CD4-positive, alpha-beta T cell treated with Interleukin-17A for 1 hour (primary cell): Measurements from ENCODE around the gene SSNA1.
A peak's percentile ranks its signal among the peaks of the same experiment; 100 is the strongest.

ENCODE experiments used
- DNase-seq: peaks from one replicate; pipeline ENCODE4 v3.0.0-alpha.2; 2020

Gene SSNA1

GRCh38 chr9:137222190-137223077, 34.0 kb downstream of the SSNA1 start, which contains the start of gene RNF208:
TSS of gene RNF208 (minus strand) at chr9:137222240. CDS start at chr9:137221212, 1,028 bp downstream.
- DNase-seq, result no peak

GRCh38 chr9:137223078-137223970, 34.8 kb downstream of the SSNA1 start:
- peak; percentile 99 for DNase-seq

GRCh38 chr9:137224830-137225694, 36.6 kb downstream of the SSNA1 start, which contains the start of gene CYSRT1:
TSS of gene CYSRT1 (plus strand) at chr9:137225174. CDS start at chr9:137225622, 448 bp downstream.
- peak; percentile 15 for DNase-seq

- DNase-seq, result no peak
Measured at GRCh38 chr9:137225699-137226331, 37.3 kb downstream of the SSNA1 start.

GRCh38 chr9:137226338-137227053, 38.0 kb downstream of the SSNA1 start:
- no peak for DNase-seq

GRCh38 chr9:137227054-137227852, 38.8 kb downstream of the SSNA1 start, which contains the start of gene RNF224:
TSS of gene RNF224 (plus strand) at chr9:137227502. CDS start at chr9:137228336, 834 bp downstream.
- DNase-seq, result peak; percentile 85

- no peak for DNase-seq
Measured at GRCh38 chr9:137227853-137228505, 39.5 kb downstream of the SSNA1 start.

- no peak for DNase-seq
Measured at GRCh38 chr9:137228506-137228967, 40.1 kb downstream of the SSNA1 start.

GRCh38 chr9:137228968-137229896, 40.8 kb downstream of the SSNA1 start:
- DNase-seq, result no peak

- DNase-seq, result no peak
Measured at GRCh38 chr9:137229903-137230704, 41.6 kb downstream of the SSNA1 start.

GRCh38 chr9:137230705-137231371, 42.4 kb downstream of the SSNA1 start, which contains the start of gene SLC34A3:
TSS of gene SLC34A3 (plus strand) at chr9:137230901. CDS start at chr9:137231703, 802 bp downstream.
- DNase-seq, result no peak

- no peak for DNase-seq
Measured at GRCh38 chr9:137231372-137232039, 43.0 kb downstream of the SSNA1 start.

GRCh38 chr9:137232101-137232500, 43.6 kb downstream of the SSNA1 start:
- DNase-seq, result no peak

GRCh38 chr9:137232510-137232909, 44.0 kb downstream of the SSNA1 start:
- DNase-seq, result no peak

- no peak for DNase-seq
Measured at GRCh38 chr9:137233143-137233980, 44.9 kb downstream of the SSNA1 start.
